Heart left ventricle (tissue), 13 donors: ENCODE data around the gene EPC2.

Experiments used
- POLR2A ChIP-seq, 2 donors: fragments of 450-650 bp; IDR thresholded peaks; one replicate each; pipeline ENCODE4 v1.6.1; 2017; ENCODE audit warnings: antibody characterized with exemption in 2 of 2, mild to moderate bottlenecking in 2 of 2, moderate library complexity in 2 of 2
- TF ChIP-seq, protein P1 (sequence below), 12 donors: fragments of 200-600 bp; sonication (generic) in 4 of 12; IDR thresholded peaks; one replicate each; pipeline versions ENCODE4 v1.5.0 to v1.8.0; 2018 to 2022; ENCODE audit warnings: antibody characterized with exemption in 12 of 12, mild to moderate bottlenecking in 5 of 12
- donor health status: ischemic (EF 13 %, LVEDD 7.1; RV severe dilation, severe dysfunction).
- donor health status: DM: no; HTN: yes; CAD: no.
- donor health status: DM: no; HTN: no; CAD: no.
- donor health status: ischemic (EF 25% LVEDD 6.9; RV normal size, moderate dysfunction).
- donor health status: ischemic (EF 25% LVEDD 5.7; RV mildly dilated, moderate dysfunction).
- donor health status: ischemic (EF 35%, LVEDD 5.7; RV mildly dilated, moderate dysfunction).
- donor health status: nonischemic (EF 11% LVEDD 7.7; RV severe dilation, severe dysfunction).
- donor health status: DM: yes; HTN: yes; CAD: no.
- donor health status: PGD.
- donor health status: ischemic (EF 29% LVEDD 5.4; RV normal size, mild dysfunction).
- donor health status: nonischemic (EF 23%, LVEDD 6.1; RV moderate dilation, normal function).

DNA sequence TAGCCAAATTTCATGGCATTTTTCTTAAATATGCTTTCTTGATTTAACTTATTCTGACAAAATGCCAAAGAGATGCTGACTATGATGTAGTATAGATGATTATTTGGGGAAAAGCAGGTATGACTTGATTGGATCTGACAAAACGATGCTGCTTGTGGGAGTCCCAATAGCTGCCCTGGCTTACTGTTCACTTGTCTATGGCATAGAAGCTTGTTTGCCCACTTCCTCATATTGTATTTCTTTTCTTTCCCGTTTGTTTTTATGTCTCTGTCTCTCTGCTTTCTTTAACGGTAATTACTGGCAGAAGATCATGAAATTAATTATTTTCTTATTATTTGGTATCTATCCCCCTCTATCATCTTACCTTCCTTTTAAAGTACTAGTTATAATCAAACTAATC is 43.0 kb downstream of the EPC2 start:
- TF ChIP-seq, protein P1, sequence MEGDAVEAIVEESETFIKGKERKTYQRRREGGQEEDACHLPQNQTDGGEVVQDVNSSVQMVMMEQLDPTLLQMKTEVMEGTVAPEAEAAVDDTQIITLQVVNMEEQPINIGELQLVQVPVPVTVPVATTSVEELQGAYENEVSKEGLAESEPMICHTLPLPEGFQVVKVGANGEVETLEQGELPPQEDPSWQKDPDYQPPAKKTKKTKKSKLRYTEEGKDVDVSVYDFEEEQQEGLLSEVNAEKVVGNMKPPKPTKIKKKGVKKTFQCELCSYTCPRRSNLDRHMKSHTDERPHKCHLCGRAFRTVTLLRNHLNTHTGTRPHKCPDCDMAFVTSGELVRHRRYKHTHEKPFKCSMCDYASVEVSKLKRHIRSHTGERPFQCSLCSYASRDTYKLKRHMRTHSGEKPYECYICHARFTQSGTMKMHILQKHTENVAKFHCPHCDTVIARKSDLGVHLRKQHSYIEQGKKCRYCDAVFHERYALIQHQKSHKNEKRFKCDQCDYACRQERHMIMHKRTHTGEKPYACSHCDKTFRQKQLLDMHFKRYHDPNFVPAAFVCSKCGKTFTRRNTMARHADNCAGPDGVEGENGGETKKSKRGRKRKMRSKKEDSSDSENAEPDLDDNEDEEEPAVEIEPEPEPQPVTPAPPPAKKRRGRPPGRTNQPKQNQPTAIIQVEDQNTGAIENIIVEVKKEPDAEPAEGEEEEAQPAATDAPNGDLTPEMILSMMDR (IDR thresholded peaks at IDR 0.05) = no peak
- TF ChIP-seq POLR2A (IDR thresholded peaks at IDR 0.05) = no peak
